Measurements from ENCODE around the gene BRICD5.

BRICD5 gene

GRCh38 chr16:2179107-2179501 lies 31.6 kb downstream of the BRICD5 start:
- no peak for ATAC-seq

- ATAC-seq: peak; percentile 24 to 46
Observed at GRCh38 chr16:2178321-2179106, 32.1 kb downstream of the BRICD5 start.

- no peak for ATAC-seq
Observed at GRCh38 chr16:2177561-2177960, 33.1 kb downstream of the BRICD5 start.

GRCh38 chr16:2177101-2177500 lies 33.6 kb downstream of the BRICD5 start:
- ATAC-seq: no peak

DNA sequence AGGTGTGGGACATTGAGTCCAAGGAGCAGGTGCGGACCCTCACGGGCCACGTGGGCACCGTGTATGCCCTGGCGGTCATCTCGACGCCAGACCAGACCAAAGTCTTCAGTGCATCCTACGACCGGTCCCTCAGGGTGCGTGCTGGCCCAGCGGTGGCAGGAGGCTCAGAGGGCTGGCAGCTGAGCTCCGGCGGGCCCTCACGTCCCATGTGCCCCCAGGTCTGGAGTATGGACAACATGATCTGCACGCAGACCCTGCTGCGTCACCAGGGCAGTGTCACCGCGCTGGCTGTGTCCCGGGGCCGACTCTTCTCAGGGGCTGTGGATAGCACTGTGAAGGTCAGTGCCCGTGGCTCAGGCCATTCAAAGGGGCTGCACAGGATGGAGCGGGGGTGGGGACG lies 34.6 kb downstream of the BRICD5 start:
- no peak for ATAC-seq

- no peak for ATAC-seq
Observed at GRCh38 chr16:2175454-2175853, 35.2 kb downstream of the BRICD5 start.

GRCh38 chr16:2174396-2175131 lies 36.1 kb downstream of the BRICD5 start:
- no peak for ATAC-seq

DNA sequence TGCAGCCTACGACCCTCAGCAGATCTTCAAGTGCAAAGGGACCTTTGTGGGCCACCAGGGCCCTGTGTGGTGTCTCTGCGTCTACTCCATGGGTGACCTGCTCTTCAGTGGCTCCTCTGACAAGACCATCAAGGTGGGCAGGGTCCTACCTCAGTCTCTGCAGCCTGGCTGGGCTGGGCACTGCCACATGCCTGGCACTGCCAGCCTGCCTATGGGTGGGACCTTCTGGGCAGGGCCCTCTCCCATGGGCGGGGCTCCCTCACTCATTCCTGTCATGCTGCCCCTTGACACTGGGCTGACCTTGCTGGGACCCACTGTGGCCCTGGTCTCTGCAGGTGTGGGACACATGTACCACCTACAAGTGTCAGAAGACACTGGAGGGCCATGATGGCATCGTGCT lies 36.7 kb downstream of the BRICD5 start:
- no peak for ATAC-seq

- ATAC-seq: no peak
Observed at GRCh38 chr16:2173366-2173765, 37.3 kb downstream of the BRICD5 start.

- no peak for ATAC-seq
Observed at GRCh38 chr16:2172688-2173335, 37.9 kb downstream of the BRICD5 start.

DNA sequence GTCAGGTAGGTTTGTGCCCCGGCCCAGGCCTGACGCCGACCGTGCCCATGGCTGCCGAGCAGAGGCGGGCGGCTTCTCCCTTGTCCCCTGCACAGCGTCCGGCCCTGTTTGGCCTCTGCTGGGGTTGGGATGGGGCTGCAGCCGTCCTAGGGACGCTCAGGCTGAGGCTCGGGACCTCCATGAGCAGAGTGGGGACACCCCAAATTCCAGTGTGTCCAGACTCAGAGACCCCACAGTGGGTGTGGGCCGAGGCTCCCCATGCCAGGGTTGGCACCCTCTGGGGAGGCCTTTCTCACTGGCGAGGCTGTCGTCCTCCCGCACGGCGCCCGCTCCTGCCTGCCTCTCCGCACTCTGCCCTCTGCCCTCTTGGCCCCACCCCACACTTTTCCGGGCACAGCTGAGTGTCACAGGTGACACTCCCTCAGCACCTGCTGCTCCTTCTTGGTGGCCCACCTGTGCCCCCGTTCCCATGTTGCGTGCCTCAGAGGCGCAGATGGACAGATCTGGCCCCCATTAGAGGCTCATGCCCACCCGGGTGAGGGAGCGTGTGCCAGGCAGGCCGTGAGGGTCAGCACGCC lies 39.0 kb downstream of the BRICD5 start:
- no peak for ATAC-seq

- no peak for ATAC-seq
Observed at GRCh38 chr16:2170587-2171435, 39.9 kb downstream of the BRICD5 start.

- no peak for ATAC-seq
Observed at GRCh38 chr16:2170080-2170479, 40.6 kb downstream of the BRICD5 start.

GRCh38 chr16:2167068-2167638 lies 43.5 kb downstream of the BRICD5 start:
- ATAC-seq: no peak

GRCh38 chr16:2166263-2167067 lies 44.2 kb downstream of the BRICD5 start:
- no peak for ATAC-seq

DNA sequence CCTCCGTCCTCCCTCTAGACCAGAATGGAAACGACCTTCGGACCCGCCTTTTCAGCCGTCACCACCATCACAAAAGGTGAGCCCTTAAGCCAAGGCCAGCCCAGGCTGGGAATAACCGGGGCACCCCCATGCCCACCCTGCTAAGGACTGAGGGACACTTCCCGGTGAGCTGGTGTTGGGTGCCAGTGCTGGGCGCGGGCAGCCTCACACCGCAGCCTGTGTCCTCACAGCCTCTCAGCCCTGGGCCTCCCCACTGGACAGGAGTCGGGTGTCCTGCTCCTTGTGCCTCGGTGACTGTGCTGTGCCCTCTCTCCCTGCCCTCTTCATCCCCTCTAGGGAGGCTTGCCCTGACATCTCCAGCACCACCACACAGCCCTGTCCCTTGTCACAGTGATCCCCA lies 44.8 kb downstream of the BRICD5 start:
- no peak for ATAC-seq

- peak; percentile 33 to 48 for ATAC-seq
Observed at GRCh38 chr16:2163211-2163881, 47.3 kb downstream of the BRICD5 start.

DNA sequence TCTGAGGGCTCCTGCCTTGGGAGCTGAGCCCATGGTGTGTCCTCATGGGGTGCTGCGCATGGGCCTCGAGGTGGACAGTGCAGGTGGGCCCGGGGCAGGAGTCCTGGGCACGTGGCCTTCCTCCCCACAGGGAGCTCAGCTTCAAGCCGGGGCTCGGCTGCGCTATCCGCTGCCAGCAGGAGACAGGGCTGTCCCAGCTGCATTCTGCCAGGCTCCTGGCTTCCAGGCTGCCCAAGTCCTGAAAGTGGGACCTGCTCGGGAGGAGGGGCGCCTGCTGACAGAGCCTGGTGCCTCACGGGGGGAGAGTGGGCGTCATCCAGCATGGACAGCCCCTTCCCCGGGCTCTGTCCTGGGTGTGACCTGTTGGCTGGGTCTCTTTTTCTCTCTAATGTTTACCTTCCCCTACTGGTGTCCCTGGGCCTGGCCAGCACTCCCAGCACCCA lies 48.0 kb downstream of the BRICD5 start:
- ATAC-seq: no peak

DNA sequence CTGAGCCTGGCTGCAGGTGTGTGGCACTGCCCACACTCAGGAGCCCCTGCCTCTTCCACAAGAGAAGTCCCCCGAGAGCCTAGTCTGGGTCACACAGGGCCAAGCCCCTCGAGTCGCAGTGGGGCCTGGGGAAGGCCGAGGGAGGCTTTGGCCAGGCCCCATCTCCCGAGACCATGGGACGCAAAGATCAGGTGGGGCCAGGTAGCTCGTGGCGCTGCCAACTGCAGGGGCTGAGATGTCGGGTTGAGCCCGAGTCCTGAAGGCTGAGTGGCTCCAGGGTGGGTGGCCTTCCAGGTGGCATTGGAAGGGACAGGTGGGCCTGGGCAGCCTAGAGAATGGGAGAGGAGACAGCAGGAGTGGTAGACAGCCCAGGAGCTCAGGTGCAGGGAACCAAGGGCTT lies 48.8 kb downstream of the BRICD5 start:
- no peak for ATAC-seq

DNA sequence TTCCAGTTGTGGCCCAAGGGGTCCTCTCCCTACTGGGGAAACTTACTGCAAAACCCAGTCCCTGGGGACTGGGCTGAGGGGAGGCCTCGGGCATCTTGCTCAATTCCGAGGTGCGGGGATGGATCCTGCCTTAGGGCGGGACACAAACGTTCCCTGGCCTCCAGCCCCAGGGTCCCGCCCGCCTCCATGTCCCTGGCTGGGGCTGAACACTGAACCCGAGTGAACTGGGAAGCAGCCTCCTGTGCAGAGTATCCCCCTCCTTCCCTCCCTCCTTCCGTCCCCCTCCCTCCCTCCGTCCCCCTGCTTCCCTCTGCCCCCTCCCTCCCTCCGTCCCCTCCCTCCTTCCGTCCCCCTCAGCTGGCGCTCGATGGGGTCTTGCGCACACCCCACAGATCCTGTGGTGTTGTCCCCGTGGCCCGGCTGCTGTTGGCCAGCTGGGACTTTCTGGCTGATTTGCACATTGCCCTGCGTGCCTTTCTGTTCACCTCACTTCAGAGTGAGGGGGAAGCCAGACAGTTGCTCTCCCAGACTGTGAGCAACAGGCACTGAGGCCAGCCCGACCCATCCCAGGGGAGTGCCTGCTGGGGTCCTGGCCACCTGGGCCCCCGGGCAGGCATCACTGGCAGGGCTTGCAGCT lies 49.6 kb downstream of the BRICD5 start:
- ATAC-seq: no peak

Measured in activated CD4-positive, CD25-positive, alpha-beta regulatory T cell treated with anti-CD3 and anti-CD28 coated beads, Interleukin-2, amount 50 U/mL, for 24 hours (primary cell).